Measurements from ENCODE around the gene ACO2. TPM values are rescaled to one million over a fixed set of nuclear protein-coding genes. Genes with fewer than 3 reads are reported as not detected.
A peak's percentile ranks its signal among the peaks of the same experiment; 100 is the strongest.

The ACO2 gene
- total and polyA plus RNA-seq, 2 of the 8 experiments (the other 6 are each of a cell fraction or from before 2014, with no cell fraction given) = 52.8 to 75.4 TPM

DNA sequence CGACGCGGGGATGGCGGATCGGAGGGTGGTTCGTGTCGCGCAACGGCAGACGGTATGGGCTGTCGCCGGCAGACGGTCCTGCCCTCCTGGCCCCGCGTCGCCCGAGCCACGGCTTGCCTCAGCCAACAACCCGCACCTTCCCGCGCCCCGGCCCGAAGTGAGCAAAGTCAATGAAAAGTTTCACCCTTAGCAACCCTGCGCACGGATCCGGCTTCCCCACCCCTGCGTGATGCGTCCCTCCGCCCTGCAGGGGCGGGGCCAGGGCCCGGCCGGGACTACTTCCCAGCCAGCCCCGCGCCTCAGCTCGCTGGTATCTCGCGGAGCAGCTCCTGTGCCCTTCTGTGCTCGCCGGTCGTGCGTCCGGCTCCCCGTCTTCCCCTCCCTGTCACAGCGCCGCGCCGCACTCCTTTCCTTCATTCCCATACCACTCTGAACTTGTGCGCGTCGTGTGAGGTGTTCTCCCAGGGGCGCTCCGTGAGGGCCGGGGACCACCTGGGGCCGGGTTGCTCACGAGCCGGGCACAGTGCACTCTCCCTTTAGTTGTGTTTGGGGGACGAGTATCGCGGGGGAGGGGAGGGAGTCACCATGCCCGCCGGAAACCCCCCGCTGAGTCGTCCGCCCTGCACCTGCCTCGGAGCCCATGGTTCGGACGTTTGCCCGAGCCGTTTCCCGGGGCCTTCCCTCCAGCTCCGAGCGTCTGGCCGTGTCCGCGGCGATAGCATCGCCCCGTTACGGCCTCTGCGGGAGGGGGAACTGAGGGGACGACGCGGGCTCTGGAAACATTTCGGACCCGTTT lies 22.1 kb upstream of the ACO2 start, which contains the start of gene TOB2 (continued):
- TF ChIP-seq, protein P1, sequence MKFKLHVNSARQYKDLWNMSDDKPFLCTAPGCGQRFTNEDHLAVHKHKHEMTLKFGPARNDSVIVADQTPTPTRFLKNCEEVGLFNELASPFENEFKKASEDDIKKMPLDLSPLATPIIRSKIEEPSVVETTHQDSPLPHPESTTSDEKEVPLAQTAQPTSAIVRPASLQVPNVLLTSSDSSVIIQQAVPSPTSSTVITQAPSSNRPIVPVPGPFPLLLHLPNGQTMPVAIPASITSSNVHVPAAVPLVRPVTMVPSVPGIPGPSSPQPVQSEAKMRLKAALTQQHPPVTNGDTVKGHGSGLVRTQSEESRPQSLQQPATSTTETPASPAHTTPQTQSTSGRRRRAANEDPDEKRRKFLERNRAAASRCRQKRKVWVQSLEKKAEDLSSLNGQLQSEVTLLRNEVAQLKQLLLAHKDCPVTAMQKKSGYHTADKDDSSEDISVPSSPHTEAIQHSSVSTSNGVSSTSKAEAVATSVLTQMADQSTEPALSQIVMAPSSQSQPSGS (IDR thresholded peaks at IDR 0.05; ENCODE audit: low read length) = peak; percentile 78; the same call in 1 of the 2 replicates
- TF ChIP-seq, protein P2, sequence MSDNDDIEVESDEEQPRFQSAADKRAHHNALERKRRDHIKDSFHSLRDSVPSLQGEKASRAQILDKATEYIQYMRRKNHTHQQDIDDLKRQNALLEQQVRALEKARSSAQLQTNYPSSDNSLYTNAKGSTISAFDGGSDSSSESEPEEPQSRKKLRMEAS (IDR thresholded peaks at IDR 0.05) = peak; percentile 63
- TF ChIP-seq JUND (IDR thresholded peaks at IDR 0.05; ENCODE audit: low read length) (peak; percentile 70; the same call in 1 of the 2 replicates), EGR1 (IDR thresholded peaks at IDR 0.05; ENCODE audit: borderline replicate concordance, low read depth, low read length) (no peak), EP300 (IDR thresholded peaks at IDR 0.05; ENCODE audit: borderline replicate concordance in 1 of 2, low read depth in 2 of 2, low read length in 2 of 2) (peak in 1 of 2 experiments; percentile 85; a peak in 1 of 3 replicates)
- TF ChIP-seq, protein P3, sequence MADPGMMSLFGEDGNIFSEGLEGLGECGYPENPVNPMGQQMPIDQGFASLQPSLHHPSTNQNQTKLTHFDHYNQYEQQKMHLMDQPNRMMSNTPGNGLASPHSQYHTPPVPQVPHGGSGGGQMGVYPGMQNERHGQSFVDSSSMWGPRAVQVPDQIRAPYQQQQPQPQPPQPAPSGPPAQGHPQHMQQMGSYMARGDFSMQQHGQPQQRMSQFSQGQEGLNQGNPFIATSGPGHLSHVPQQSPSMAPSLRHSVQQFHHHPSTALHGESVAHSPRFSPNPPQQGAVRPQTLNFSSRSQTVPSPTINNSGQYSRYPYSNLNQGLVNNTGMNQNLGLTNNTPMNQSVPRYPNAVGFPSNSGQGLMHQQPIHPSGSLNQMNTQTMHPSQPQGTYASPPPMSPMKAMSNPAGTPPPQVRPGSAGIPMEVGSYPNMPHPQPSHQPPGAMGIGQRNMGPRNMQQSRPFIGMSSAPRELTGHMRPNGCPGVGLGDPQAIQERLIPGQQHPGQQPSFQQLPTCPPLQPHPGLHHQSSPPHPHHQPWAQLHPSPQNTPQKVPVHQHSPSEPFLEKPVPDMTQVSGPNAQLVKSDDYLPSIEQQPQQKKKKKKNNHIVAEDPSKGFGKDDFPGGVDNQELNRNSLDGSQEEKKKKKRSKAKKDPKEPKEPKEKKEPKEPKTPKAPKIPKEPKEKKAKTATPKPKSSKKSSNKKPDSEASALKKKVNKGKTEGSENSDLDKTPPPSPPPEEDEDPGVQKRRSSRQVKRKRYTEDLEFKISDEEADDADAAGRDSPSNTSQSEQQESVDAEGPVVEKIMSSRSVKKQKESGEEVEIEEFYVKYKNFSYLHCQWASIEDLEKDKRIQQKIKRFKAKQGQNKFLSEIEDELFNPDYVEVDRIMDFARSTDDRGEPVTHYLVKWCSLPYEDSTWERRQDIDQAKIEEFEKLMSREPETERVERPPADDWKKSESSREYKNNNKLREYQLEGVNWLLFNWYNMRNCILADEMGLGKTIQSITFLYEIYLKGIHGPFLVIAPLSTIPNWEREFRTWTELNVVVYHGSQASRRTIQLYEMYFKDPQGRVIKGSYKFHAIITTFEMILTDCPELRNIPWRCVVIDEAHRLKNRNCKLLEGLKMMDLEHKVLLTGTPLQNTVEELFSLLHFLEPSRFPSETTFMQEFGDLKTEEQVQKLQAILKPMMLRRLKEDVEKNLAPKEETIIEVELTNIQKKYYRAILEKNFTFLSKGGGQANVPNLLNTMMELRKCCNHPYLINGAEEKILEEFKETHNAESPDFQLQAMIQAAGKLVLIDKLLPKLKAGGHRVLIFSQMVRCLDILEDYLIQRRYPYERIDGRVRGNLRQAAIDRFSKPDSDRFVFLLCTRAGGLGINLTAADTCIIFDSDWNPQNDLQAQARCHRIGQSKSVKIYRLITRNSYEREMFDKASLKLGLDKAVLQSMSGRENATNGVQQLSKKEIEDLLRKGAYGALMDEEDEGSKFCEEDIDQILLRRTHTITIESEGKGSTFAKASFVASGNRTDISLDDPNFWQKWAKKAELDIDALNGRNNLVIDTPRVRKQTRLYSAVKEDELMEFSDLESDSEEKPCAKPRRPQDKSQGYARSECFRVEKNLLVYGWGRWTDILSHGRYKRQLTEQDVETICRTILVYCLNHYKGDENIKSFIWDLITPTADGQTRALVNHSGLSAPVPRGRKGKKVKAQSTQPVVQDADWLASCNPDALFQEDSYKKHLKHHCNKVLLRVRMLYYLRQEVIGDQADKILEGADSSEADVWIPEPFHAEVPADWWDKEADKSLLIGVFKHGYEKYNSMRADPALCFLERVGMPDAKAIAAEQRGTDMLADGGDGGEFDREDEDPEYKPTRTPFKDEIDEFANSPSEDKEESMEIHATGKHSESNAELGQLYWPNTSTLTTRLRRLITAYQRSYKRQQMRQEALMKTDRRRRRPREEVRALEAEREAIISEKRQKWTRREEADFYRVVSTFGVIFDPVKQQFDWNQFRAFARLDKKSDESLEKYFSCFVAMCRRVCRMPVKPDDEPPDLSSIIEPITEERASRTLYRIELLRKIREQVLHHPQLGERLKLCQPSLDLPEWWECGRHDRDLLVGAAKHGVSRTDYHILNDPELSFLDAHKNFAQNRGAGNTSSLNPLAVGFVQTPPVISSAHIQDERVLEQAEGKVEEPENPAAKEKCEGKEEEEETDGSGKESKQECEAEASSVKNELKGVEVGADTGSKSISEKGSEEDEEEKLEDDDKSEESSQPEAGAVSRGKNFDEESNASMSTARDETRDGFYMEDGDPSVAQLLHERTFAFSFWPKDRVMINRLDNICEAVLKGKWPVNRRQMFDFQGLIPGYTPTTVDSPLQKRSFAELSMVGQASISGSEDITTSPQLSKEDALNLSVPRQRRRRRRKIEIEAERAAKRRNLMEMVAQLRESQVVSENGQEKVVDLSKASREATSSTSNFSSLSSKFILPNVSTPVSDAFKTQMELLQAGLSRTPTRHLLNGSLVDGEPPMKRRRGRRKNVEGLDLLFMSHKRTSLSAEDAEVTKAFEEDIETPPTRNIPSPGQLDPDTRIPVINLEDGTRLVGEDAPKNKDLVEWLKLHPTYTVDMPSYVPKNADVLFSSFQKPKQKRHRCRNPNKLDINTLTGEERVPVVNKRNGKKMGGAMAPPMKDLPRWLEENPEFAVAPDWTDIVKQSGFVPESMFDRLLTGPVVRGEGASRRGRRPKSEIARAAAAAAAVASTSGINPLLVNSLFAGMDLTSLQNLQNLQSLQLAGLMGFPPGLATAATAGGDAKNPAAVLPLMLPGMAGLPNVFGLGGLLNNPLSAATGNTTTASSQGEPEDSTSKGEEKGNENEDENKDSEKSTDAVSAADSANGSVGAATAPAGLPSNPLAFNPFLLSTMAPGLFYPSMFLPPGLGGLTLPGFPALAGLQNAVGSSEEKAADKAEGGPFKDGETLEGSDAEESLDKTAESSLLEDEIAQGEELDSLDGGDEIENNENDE (IDR thresholded peaks at IDR 0.05; ENCODE audit: insufficient replicate concordance, low read length) = no peak

Measured in H1 (cell line).